VCaP (cell line): ENCODE results near the gene PTGDS.
"Not testable (repeated sequence)": the region's sequence is repeated elsewhere in the genome, so short reads cannot be mapped to it uniquely, and the experiment has no call there.

ENCODE experiments used
- H3K27ac ChIP-seq: fragments of 450-650 bp; 2 replicates; pipeline ENCODE4 v1.5.1; 2017
- TF ChIP-seq, protein P1 (sequence below): fragments of 450-650 bp; conservative IDR thresholded peaks from 2 replicates; pipeline ENCODE4 v1.5.1; 2017; ENCODE audit warnings: mild to moderate bottlenecking, moderate library complexity

The PTGDS gene

DNA sequence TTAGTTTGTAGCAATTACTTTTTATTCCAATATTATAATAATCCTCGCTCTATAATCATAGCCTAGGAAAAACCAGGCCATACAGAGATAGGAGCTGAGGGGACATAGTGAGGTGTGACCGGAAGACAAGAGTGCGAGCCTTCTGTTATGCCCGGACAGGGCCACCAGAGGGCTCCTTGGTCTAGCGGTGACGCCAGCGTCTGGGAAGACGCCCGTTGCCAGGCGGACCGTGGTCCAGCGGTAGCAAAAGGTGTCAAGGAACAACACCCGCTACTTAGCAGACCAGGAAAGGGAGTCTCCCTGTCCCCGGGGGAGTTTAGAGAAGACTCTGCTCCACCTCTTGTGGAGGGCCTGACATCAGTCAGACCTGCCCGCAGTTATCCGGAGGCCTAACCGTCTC, 27.0 kb downstream of the PTGDS start:
- TF ChIP-seq, protein P1, sequence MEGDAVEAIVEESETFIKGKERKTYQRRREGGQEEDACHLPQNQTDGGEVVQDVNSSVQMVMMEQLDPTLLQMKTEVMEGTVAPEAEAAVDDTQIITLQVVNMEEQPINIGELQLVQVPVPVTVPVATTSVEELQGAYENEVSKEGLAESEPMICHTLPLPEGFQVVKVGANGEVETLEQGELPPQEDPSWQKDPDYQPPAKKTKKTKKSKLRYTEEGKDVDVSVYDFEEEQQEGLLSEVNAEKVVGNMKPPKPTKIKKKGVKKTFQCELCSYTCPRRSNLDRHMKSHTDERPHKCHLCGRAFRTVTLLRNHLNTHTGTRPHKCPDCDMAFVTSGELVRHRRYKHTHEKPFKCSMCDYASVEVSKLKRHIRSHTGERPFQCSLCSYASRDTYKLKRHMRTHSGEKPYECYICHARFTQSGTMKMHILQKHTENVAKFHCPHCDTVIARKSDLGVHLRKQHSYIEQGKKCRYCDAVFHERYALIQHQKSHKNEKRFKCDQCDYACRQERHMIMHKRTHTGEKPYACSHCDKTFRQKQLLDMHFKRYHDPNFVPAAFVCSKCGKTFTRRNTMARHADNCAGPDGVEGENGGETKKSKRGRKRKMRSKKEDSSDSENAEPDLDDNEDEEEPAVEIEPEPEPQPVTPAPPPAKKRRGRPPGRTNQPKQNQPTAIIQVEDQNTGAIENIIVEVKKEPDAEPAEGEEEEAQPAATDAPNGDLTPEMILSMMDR = peak; percentile 68
- not testable (repeated sequence) for H3K27ac ChIP-seq

DNA sequence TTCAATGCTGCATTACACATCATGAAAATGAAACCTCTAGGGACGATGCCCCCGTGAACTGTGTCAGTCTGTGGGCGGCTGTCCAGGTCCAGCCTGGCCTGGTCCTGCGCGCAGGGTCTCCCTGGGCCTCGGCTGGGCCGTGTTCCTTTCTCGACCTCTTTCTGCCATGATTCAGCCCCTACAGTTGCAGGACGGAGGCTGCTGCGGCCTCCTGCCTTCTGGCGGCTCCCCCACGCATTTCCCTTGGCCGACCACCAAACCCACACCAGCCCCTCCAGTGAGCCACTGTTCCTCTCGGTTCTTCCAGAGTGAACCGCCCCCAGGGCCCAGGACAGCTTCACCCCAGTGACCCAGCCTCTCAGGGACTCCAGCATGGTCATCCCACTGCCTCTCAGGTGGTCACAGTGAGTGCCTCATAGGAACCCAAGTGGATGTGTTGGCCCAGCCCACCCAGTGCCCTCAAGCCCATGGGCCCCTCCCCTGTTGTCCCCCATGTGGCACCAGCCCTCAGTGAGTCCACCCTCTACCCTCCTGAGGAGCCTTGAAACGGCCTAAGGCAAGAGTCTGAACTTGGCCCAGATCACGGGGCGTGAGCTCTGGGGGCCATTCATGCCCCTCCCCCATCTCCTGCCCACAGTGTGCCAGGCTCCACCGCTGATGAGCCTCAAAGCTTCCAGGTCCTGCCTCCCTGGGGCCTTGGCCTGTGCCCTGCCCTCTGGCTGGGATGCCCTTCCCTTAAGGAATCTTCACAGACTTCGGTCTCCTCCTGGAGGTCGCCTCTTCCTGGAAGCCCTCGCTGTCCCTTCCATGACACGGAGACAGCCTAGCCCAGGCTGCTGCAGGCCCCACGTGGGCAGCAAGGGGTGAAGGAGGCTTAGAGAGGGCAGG, 29.1 kb downstream of the PTGDS start:
- TF ChIP-seq, protein P1 = no peak
- H3K27ac ChIP-seq = no peak overlapping the region

DNA sequence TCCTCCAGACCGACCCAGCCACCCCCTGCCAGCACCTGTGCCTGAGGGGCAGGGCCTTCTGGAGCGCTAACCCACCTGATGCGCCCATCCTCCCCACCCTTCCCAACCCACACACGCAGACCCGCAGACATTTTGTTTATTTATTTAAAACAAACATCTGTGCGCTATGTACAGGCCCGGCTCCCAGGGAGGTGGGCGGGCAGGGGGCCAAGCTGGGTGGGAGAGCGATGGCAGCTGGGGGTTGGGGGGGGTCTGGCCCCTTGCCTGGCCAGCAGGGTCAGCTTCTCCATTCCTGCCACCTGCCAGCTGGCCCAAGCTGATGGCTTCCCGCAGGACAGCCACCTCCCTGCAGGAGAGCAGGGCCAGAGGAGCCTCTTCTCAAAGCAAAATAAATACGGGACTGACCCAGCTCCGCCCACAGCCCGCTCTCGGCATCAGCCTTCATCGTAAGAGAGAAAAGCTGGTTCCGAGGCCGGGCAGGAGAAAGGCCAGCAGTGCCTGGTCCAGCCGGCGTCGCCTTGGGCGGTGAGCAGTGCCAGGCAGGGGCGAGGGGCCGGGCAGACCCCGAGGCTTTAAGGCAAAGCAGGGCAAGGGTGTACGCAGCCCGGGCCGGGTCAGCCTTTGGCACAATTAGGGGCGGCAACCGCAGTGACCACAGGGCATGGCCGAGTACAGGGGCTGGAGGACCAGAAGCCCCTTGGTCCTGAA, 30.0 kb downstream of the PTGDS start:
- H3K27ac ChIP-seq = no peak overlapping the region; the same call in 1 of the 2 replicates
- TF ChIP-seq, protein P1 = no peak

DNA sequence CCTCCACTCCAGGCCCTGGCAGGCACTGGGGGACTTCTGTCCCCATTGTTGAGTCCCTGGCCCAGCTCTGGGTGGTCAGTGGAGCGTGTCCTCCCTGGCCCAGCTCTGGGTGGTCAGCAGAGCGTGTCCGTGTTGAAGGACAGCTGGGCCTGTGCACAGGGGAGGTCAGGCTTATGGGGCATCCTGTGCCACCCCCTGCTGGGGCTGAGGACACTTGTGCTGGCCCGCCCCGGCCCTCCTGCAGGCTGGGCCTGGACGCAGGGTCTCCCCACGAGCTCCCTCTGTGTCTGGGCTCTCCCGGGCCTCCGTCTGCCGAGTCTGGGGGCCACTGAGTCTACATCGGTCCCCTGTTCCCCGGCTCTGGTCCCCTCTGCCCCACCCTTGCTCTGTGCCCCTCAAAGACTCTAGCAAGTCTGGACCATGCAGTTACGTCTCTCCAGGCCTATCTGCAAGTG, 30.5 kb downstream of the PTGDS start:
- TF ChIP-seq, protein P1 = no peak
- no peak overlapping the region; the same call in 1 of the 2 replicates for H3K27ac ChIP-seq

DNA sequence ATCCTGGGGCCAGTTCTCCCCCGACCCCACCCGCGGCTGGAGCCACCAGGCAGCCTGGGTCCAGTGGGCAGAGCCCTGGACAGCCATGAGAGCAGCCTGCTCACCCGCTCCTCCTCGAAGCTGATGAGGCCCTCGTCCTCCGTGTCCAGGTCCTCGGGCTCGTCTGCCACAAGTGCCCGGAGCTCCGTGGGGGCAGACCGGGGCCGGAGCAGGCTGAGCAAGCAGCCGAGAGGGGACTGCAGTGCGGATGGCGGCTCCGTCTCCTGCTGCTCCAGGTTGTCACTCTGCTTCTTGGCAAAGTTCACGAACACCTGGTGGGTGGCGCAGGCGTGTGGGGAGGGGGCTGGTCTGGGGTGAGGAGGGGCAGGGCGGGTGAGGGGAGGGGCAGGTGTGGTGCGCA, 31.0 kb downstream of the PTGDS start:
- TF ChIP-seq, protein P1 = no peak
- H3K27ac ChIP-seq = no peak overlapping the region

DNA sequence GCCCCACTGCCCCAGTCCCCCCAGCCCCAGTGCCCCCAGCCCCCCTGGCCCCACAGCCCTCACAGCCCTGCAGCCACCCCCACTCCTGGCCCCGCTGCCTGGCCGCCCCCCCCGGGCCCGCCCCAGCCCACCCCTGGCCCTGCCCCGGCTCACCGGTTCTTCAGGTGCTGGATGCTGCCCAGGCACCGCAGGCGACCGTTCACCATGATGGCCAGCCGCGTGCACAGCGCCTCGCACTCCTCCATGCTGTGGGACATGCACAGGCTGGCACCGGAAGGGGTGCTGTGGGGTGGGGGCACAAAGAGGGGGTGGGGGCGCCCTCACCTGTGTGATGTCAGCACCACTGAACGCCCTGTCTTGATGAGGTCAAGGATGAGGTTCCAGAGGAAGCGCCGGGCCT, 31.9 kb downstream of the PTGDS start:
- TF ChIP-seq, protein P1 = no peak
- H3K27ac ChIP-seq = no peak overlapping the region
